HL-60 (cell line): ENCODE results near the gene MSX1.

Experiments
- DNase-seq, 2 experiments: peaks; one replicate each; pipeline ENCODE4 v3.0.0-alpha.2; 2010 to 2020; ENCODE audit warnings: low read depth in 1 of 2, low spot score in 1 of 2
- H3K27ac ChIP-seq: fragments of 250-450 bp; sonication (Bioruptor Pico); replicated peaks from 2 replicates; pipeline ENCODE4 v1.5.1; 2020; ENCODE audit warnings: mild to moderate bottlenecking, moderate library complexity
- H3K27me3 ChIP-seq: fragments of 250-450 bp; sonication (Bioruptor Pico); 2 replicates; pipeline ENCODE4 v1.5.1; 2021; ENCODE audit warnings: mild to moderate bottlenecking, moderate library complexity; ENCODE audit not compliant: insufficient read depth, poor library complexity, severe bottlenecking
- H3K4me3 ChIP-seq: replicated peaks from 2 replicates; pipeline ENCODE4 v1.5.1; 2011; ENCODE audit warnings: mild to moderate bottlenecking, control low read depth, low read length; ENCODE audit not compliant: insufficient read depth
- GABPA ChIP-seq: IDR thresholded peaks from 2 replicates; pipeline ENCODE4 v1.6.1; 2012; ENCODE audit warnings: low read depth
- POLR2AphosphoS5 ChIP-seq: IDR thresholded peaks from 2 replicates; pipeline ENCODE4 v1.6.1; 2012; ENCODE audit warnings: low read depth
- SPI1 ChIP-seq: IDR thresholded peaks from 2 replicates; pipeline ENCODE4 v1.6.1; 2012; ENCODE audit warnings: low read depth, mild to moderate bottlenecking, borderline replicate concordance
- long read RNA-seq: library from polyadenylated mRNA; unstranded; transcript quantifications from one replicate; pipeline ENCODE4 v2.0.0, GENCODE V29; 2020
- TF ChIP-seq, protein P1 (sequence below): IDR thresholded peaks from one replicate; pipeline ENCODE4 v1.5.1; 2011; ENCODE audit warnings: low read length, control low read depth, inconsistent platforms; ENCODE audit not compliant: insufficient read depth
- TF ChIP-seq, protein P2 (sequence below): IDR thresholded peaks from 2 replicates; pipeline ENCODE4 v1.6.1; 2012; ENCODE audit warnings: low read depth; ENCODE audit not compliant: insufficient replicate concordance

Gene MSX1
- long read RNA-seq, partial matches to known transcripts, result 0 of 1 reads
- long read RNA-seq, other reads (novel, unspliced or antisense), result 1 of 1 reads

DNA sequence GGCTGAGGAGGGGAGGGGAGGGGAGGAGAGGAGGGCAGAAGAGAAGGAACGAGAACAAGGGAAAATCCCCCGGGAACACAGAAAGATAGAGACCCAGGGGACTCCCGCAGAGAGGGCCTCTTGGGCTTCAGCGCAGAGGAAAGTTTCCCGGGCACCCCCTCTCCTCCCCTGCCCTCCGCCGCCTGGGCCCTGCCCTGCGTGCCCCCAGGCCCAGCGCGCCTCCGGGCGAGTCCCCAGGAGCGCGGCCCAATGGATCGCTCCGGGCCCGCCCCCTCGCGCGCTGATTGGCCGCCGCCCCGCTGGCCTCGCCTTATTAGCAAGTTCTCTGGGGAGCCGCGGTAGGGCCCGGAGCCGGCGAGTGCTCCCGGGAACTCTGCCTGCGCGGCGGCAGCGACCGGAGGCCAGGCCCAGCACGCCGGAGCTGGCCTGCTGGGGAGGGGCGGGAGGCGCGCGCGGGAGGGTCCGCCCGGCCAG, at the start of gene MSX1:
Gene MSX1, plus strand, starts transcription at position 341 of the 474 bp plus-strand sequence. CDS start 235 bp downstream, outside the sequence.
- no peak within 1 kb of the TSS; the same call in 1 of the 2 replicates for H3K4me3 ChIP-seq
- H3K27ac ChIP-seq, result no peak within 1 kb of the TSS
- peaks cover 81% of the 10 kb centered on the region for H3K27me3 ChIP-seq
- TF ChIP-seq SPI1, result no peak
- peak; percentile 7 to 12 for DNase-seq

DNA sequence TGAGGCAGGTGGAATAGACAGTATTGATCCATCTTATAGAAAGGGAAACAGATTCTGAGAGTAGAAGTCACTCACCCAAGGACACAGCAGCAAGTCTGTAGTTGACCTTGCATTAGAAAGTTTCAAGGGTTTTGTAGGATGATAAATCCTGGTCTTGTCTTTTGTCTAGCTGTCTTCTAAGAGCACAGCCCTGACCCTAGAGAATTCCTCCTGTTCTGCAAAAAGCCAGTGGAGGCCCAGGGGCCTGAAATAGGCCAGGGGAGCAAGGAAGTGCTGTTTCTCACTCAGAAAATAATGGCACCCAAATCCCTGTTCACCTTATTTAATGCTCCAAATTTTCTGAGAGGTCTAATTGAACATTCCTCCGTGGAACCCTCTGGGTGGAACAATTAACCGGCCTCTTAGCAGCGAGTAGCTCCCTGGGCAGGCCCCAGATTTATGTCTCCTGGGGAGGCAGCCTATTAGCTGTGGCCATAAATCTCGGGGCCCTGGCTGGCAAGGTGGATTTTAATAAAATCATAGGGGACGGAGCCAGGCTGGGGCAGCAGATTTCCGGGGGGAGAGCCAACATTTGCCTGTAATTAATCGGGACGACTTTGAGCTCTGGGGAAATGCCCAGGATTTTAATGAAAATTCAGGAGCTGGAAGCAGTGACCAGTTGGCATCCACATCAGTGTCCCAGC, 49.2 kb upstream of the MSX1 start:
- DNase-seq, result no peak
- Histone ChIP-seq H3K27ac (no peak overlapping the region), H3K4me3 (no peak overlapping the region), H3K27me3 (no peaks in the 10 kb centered on the region)
- TF ChIP-seq, protein P1, sequence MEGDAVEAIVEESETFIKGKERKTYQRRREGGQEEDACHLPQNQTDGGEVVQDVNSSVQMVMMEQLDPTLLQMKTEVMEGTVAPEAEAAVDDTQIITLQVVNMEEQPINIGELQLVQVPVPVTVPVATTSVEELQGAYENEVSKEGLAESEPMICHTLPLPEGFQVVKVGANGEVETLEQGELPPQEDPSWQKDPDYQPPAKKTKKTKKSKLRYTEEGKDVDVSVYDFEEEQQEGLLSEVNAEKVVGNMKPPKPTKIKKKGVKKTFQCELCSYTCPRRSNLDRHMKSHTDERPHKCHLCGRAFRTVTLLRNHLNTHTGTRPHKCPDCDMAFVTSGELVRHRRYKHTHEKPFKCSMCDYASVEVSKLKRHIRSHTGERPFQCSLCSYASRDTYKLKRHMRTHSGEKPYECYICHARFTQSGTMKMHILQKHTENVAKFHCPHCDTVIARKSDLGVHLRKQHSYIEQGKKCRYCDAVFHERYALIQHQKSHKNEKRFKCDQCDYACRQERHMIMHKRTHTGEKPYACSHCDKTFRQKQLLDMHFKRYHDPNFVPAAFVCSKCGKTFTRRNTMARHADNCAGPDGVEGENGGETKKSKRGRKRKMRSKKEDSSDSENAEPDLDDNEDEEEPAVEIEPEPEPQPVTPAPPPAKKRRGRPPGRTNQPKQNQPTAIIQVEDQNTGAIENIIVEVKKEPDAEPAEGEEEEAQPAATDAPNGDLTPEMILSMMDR, result no peak
- TF ChIP-seq GABPA (no peak), SPI1 (no peak), POLR2AphosphoS5 (no peak)
- TF ChIP-seq, protein P2, sequence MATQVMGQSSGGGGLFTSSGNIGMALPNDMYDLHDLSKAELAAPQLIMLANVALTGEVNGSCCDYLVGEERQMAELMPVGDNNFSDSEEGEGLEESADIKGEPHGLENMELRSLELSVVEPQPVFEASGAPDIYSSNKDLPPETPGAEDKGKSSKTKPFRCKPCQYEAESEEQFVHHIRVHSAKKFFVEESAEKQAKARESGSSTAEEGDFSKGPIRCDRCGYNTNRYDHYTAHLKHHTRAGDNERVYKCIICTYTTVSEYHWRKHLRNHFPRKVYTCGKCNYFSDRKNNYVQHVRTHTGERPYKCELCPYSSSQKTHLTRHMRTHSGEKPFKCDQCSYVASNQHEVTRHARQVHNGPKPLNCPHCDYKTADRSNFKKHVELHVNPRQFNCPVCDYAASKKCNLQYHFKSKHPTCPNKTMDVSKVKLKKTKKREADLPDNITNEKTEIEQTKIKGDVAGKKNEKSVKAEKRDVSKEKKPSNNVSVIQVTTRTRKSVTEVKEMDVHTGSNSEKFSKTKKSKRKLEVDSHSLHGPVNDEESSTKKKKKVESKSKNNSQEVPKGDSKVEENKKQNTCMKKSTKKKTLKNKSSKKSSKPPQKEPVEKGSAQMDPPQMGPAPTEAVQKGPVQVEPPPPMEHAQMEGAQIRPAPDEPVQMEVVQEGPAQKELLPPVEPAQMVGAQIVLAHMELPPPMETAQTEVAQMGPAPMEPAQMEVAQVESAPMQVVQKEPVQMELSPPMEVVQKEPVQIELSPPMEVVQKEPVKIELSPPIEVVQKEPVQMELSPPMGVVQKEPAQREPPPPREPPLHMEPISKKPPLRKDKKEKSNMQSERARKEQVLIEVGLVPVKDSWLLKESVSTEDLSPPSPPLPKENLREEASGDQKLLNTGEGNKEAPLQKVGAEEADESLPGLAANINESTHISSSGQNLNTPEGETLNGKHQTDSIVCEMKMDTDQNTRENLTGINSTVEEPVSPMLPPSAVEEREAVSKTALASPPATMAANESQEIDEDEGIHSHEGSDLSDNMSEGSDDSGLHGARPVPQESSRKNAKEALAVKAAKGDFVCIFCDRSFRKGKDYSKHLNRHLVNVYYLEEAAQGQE, result no peak

DNA sequence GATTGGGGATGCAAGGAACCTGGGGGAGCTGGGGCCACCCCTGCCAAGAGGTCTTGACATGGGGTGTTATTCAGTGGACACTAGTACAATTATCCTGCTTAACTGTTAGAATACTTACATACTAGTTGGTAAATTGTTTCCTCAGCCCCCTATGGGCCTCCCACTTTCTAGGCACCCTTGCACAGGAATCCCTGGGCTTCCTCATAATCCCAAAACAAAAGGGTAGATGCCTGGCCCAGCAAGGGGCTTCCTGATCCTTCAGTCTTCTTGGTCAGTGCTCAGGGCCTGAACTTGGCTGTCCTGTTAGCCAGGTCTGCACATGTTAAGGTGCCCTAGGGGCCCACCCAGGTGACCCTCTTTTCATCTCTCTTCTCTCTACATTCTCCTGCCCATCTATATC, 48.7 kb upstream of the MSX1 start:
- TF ChIP-seq GABPA (no peak), SPI1 (no peak), POLR2AphosphoS5 (no peak)
- TF ChIP-seq, protein P1, result no peak
- TF ChIP-seq, protein P2, result no peak
- no peaks in the 10 kb centered on the region for H3K27me3 ChIP-seq
- no peak for DNase-seq
- no peak overlapping the region for H3K27ac ChIP-seq
- no peak overlapping the region for H3K4me3 ChIP-seq

DNA sequence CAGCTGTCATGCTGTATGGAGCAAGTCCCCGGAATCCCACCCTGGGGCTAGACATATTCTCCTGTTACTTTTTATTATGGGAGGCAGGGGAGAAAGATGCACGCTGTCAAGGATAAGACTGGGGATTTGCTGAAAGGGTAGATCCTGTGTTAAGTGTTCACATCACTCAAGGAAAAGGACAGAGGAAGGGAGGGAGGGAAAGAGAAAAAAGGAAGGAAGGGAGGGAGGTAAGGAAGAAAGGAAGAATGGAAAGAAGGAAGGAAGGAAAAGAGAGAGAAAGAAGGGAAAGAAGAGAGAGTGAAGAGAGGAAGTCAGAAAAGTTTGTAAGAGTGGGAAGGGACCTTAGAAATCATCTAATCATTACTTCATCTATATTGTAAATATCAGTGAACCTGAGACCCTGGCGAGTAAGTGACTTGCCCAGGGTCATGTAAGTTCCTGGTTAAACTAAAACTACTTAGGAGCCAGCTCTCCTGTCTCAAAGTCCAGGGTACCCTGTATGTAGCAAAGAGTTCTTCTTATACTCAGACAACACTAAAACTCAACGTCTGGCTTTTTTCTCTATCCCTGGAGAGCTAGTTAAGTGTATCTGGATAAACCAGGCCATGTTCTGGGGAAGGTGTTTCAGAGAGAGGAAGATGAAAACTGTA, 47.2 kb upstream of the MSX1 start:
- Histone ChIP-seq H3K27me3 (no peaks in the 10 kb centered on the region), H3K4me3 (no peak overlapping the region), H3K27ac (no peak overlapping the region)
- DNase-seq, result no peak
- TF ChIP-seq, protein P1, result no peak
- TF ChIP-seq SPI1 (no peak), GABPA (no peak), POLR2AphosphoS5 (no peak)
- TF ChIP-seq, protein P2, result no peak
